Measurements from ENCODE around the gene MS4A10.
"Not testable (repeated sequence)": the region's sequence is repeated elsewhere in the genome, so short reads cannot be mapped to it uniquely, and the experiment has no call there.

Gene MS4A10

GRCh38 chr11:60786811-60787567 lies 1.9 kb downstream of the MS4A10 start:
- no peak for DNase-seq (ENCODE audit: low read depth in 2 of 2)

- DNase-seq (ENCODE audit: low read depth in 2 of 2), result no peak
Observed at GRCh38 chr11:60788401-60789125, 3.4 kb downstream of the MS4A10 start.

- DNase-seq (ENCODE audit: low read depth in 2 of 2), result no peak
Observed at GRCh38 chr11:60790726-60791125, 5.6 kb downstream of the MS4A10 start.

GRCh38 chr11:60791153-60791933 lies 6.2 kb downstream of the MS4A10 start:
- no peak for DNase-seq (ENCODE audit: low read depth in 2 of 2)

- DNase-seq (ENCODE audit: low read depth in 2 of 2), result no peak
Observed at GRCh38 chr11:60792521-60792920, 7.4 kb downstream of the MS4A10 start.

GRCh38 chr11:60795291-60795690 lies 10.2 kb downstream of the MS4A10 start:
- no peak for DNase-seq (ENCODE audit: low read depth in 2 of 2)

GRCh38 chr11:60797846-60798630 lies 12.9 kb downstream of the MS4A10 start:
- DNase-seq (ENCODE audit: low read depth in 2 of 2), result no peak

- no peak for DNase-seq (ENCODE audit: low read depth in 2 of 2)
Observed at GRCh38 chr11:60798631-60799030, 13.5 kb downstream of the MS4A10 start.

GRCh38 chr11:60801194-60801593 lies 16.1 kb downstream of the MS4A10 start:
- no peak for DNase-seq (ENCODE audit: low read depth in 2 of 2)

- no peak for DNase-seq (ENCODE audit: low read depth in 2 of 2)
Observed at GRCh38 chr11:60803273-60803936, 18.3 kb downstream of the MS4A10 start.

GRCh38 chr11:60809249-60809648 lies 24.1 kb downstream of the MS4A10 start:
- DNase-seq (ENCODE audit: low read depth in 2 of 2), result no peak

GRCh38 chr11:60809691-60810090 lies 24.6 kb downstream of the MS4A10 start:
- no peak for DNase-seq (ENCODE audit: low read depth in 2 of 2)

- no peak for DNase-seq (ENCODE audit: low read depth in 2 of 2)
Observed at GRCh38 chr11:60810151-60810550, 25.0 kb downstream of the MS4A10 start.

- DNase-seq (ENCODE audit: low read depth in 2 of 2), result no peak
Observed at GRCh38 chr11:60810569-60810968, 25.4 kb downstream of the MS4A10 start.

GRCh38 chr11:60813324-60813723 lies 28.2 kb downstream of the MS4A10 start:
- no peak for DNase-seq (ENCODE audit: low read depth in 2 of 2)

- DNase-seq (ENCODE audit: low read depth in 2 of 2), result no peak
Observed at GRCh38 chr11:60814112-60814511, 29.0 kb downstream of the MS4A10 start.

GRCh38 chr11:60816590-60817157 lies 31.5 kb downstream of the MS4A10 start:
- DNase-seq (ENCODE audit: low read depth in 2 of 2), result no peak

- DNase-seq (ENCODE audit: low read depth in 2 of 2), result no peak
Observed at GRCh38 chr11:60818057-60818456, 32.9 kb downstream of the MS4A10 start.

GRCh38 chr11:60821827-60822599 lies 36.9 kb downstream of the MS4A10 start:
- DNase-seq (ENCODE audit: low read depth in 2 of 2), result no peak

GRCh38 chr11:60823745-60824306 lies 38.7 kb downstream of the MS4A10 start:
- DNase-seq (ENCODE audit: low read depth in 2 of 2), result not testable (repeated sequence)
